NCI-H82 treated with DMSO at 0.1 percent for 48 hours (cell line): Measurements from ENCODE around the gene INTS15.

ENCODE experiments used
- DNase-seq: peaks from one replicate; lab custom pipeline; 2025; ENCODE audit not compliant: unreplicated experiment; lab: John Stamatoyannopoulos, UW

INTS15 gene

DNA sequence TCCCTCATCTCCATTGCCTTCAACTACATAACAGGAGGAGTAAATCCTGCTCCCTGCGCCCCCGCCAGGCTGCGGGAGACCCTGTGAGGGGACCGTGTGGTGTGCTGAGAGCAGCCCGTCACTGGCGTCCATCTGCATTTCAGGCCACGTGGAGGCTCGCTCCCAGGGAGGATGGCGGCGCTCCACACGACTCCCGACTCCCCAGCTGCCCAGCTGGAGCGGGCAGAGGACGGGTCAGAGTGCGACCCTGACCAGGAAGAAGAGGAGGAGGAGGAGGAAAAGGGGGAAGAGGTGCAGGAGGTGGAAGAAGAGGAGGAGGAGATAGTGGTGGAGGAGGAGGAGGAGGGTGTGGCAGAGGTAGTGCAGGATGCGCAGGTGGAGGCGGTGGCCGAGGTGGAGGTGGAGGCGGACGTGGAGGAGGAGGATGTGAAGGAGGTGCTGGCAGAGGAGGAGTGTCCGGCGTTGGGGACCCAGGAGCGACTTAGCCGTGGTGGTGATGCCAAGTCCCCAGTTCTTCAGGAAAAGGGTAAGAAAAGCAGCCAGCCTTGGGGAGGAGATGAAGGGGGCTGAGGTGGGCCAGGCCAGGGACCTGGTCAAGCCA is 52.5 kb downstream of the INTS15 start:
- no peak for DNase-seq

DNA sequence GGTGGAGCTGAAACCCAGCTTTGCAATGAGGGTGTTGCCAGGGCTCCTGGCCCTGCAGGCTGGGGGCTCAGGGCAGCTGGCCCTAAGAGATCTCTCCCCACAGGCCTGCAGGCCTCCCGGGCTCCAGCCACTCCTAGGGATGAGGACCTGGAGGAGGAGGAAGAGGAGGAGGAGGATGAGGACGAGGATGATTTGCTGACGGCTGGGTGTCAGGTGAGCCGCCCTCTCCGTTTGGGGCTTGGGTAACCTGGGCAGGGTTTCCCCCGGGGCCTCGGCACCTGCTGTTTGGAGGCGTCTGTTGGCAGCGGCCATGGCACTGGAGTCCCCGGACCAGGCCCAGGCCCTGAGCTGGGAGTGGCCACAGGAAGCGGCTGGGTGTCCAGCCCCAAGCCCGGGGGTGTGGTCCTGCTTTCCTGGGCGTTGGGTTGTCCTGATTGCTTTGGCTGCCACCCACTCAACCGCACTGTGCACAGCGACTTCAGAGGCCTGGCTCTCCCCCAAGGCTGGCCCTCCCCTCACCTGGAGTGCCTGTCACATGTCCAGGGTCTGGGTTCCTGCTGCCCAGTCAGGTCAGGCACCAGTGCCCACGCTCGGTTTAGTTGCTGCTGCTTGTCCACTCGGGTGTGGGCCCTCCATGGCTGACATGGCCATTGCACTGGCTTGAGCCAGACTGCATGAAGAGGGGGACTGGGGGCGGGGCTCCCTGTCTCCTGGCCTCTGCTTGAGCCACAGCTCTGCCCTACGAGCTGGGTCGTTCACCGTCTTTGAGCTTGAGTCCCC is 53.2 kb downstream of the INTS15 start:
- DNase-seq = no peak

DNA sequence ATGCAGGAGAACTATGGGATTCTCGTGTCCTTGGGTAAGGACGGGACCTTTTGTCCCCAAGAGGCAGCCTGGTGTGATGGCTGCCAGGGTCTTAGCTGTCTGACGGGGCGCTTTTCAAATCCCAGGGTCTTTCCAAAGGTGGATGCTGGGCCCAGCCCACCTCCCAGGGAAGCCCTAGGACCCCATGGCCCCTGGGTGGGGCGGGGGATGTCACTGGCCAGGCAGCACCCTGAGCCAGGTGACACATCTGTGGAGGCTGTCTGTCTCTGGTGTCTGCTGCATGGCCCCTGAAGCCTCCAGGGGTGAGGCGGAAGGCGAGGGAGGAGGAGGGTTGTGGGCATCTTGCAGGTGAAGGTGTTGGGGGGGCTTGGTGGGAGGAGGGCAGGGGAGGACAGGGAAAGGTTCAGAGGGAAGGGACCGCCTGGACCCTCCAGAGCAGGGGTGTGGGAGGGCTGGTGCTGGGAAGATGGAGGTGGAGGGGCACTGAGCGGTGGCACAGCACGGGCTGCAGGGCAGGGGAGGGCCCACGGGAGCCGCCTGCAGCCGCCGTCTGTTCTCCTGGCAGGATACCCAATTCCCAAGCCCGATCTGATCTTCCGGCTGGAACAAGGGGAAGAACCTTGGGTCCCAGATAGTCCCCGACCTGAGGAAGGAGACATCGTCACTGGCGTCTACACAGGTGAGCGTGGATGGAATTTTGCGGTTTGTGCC is 54.2 kb downstream of the INTS15 start:
- DNase-seq = no peak

DNA sequence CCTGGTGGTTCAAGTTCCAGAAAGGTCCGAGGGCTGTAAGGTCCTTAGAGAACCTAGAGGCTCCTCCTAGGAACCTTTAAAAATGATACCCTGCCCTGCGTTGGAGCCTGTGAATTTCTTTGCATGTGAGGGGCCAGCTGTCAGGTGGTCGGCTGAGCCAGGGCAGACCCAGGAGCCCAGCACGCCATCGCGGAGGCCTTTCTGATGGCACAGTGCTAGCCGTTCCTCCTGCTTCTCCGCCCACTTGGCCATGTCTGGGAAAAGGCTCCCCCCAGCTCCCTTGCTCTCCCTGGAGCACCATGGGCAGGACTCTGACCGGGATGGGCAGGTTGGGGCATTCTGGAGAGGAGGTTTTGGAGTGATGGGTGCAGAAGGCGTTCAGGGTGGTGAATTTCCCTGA is 54.9 kb downstream of the INTS15 start:
- no peak for DNase-seq

DNA sequence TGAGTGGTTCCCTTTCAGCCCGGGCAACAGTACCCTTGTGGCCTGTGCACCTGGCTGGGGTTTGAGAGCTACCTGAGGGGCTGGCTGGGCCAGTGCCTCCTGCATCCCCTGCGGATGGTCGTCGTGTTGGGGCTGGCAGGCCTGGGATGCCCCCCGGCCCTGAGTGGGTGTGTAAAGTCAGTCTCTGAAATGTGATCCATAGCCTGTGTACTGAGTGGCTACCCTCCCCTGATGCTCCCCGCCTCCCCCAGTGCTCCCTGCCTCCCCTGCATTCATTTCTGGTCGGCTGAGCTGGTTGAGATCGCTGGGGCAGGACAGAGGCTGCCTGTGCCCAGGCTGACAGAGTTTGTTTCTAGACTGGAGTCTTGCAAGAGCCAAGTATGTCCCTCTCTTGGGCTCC is 56.6 kb downstream of the INTS15 start:
- DNase-seq = no peak

GRCh38 chr7:6647080-6647479 is 57.3 kb downstream of the INTS15 start:
- DNase-seq = no peak

DNA sequence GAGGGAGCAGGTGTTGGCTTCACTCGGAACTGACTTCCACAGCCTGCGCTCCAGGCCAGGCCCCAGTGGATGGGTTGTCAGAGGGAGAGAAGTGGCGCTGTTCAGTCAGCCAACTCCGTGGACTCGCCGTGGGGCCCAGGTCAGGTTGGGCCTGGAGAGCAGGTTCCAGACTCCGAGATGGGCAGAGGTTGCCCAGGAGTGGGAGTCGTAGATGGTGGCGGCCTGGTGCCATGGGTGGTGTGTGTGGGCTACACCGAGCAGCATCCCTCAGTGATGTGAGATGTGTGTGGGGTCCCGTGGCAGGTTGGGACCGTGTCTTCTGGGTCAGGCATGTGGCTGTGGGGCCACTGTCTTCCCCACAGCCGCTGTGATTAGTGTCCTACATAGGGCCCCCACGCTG is 57.7 kb downstream of the INTS15 start:
- DNase-seq = no peak

DNA sequence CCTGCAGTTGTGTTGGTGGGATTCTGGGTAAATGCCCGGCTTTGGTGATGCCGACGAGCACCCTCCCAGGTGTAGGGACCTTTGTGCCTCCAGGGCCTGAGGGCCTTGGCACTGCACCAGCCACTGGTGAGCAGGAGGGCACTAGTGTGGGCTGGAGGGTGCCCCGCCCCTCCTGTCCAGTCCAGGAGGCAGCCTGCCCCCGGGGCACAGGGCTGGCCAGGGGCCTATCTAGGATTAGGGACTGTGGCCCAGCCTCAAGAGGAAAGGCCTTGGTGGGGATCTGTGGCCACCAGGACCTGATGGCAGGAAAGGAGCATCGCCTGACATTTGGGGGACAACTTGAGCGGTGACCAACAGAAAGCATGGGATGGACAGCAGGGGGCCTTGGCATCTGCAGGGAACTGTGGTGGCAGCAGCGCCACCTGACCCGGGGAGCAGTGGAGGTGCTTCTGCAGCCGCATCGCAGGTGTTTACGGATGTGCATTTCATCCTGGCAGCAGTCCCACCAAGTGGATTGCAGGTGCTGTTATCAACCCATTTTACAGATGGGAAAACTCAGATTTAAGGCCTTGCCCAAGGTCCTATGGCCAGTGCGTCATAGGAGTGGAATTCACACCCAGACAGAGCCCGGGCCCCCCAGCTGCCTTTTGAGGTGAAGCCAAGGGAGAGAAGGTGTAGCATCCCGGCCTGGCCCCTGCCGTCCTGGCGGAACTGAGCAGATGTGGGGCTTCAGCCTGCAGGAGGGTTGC is 58.4 kb downstream of the INTS15 start:
- no peak for DNase-seq

DNA sequence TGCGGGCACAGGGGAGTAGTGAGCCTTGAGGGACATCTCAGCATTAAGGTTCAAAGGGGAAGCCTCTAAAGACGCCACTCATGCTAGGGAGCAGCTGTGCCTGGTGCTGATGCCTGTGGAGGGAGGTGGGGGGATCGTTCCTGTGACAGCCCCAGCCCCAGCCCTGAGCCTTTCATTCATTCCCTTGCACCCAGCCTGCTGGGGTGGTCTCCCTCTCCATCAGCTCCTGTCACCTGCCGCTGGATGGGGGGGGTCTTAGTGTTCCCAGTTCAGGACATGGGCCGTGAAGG is 58.9 kb downstream of the INTS15 start:
- DNase-seq = no peak

- no peak for DNase-seq
Measured at GRCh38 chr7:6649241-6649961, 59.6 kb downstream of the INTS15 start.

DNA sequence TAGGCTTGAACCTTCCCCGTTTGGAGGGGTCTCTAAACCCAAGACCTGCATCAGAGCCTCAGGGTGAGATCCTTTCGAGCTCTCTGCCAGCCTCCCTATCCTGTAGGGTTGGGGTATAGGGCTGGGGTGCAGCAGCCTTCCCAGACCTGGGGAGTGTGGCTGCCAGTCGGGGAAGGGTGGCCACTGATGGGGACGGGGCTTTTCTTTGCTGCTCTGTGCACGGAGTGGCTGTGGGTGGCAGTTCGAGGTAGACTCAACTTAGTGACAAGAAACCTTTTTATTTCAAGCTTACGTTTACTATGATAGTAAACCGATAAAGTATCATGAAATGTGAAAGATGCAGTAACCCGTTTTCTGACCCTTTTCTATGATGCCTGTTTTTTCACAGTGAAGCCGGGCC is 60.3 kb downstream of the INTS15 start:
- DNase-seq = no peak

- DNase-seq = no peak
Measured at GRCh38 chr7:6650521-6651011, 60.7 kb downstream of the INTS15 start.

DNA sequence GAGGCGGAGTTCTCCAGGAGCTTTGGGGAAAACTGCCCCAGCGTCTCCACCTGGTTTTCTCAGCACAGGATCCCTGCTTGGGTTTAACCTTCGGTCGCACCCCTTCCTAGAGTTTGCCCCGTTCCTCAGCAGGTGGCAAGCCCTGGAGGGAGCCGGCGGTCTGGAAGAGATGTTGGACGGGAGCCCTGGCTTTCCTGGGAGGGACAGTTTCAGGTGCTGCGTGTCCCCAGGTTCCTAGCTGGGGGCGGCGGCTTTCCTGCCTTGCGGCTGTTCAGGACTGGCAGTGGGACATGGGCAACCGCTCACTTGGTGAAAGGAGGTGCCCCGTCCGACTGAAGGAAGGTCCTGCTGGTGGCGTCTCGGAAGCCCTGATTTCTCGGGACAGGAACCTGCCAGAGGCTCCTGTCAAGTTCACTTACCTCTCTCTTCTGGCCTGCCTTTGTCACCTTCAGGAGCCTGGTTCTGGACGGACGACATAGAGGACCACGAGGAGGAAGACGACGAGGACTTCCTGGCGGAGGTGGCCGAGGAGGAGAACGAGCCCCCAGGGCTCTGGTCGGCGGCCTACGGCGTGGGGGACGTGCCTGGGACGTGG is 62.1 kb downstream of the INTS15 start:
- DNase-seq = no peak

- DNase-seq = no peak
Measured at GRCh38 chr7:6652446-6653011, 62.7 kb downstream of the INTS15 start.

DNA sequence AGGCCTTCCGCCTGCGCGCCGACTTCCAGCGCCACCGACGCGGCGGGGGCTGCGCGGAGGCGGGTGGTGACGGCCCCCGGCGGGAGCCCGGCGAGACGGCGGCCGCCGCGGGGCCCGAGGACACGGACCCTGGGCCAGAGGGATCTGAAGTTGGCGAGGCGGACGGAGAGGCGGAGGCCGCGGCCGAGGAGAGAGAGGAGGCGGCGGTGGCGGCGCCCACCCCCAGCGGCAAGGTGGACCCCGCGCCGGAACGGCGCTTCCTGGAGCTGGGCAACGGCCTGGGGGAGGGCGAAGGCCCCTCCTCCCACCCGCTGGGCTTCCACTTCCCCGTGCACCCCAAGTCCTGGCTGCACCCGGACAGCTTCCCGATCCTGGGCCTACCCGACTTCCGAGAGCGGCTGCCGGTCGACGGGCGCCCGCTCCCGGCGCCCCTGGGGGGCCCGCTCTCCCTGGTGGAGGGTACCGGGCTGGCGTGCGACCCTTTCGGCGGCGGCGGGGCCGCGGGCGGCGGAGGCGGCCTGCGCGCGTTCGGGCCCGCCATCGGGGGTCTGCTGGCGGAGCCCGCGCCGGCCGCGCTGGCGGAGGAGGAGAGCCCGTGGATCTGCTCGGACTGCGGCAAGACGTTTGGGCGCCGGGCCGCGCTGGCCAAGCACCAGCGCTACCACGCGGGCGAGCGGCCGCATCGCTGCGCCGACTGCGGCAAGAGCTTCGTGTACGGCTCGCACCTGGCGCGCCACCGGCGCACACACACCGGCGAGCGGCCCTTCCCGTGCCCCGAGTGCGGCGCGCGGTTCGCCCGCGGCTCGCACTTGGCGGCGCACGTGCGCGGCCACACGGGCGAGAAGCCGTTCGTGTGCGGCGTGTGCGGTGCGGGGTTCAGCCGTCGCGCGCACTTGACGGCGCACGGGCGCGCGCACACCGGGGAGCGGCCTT is 63.5 kb downstream of the INTS15 start:
- no peak for DNase-seq

DNA sequence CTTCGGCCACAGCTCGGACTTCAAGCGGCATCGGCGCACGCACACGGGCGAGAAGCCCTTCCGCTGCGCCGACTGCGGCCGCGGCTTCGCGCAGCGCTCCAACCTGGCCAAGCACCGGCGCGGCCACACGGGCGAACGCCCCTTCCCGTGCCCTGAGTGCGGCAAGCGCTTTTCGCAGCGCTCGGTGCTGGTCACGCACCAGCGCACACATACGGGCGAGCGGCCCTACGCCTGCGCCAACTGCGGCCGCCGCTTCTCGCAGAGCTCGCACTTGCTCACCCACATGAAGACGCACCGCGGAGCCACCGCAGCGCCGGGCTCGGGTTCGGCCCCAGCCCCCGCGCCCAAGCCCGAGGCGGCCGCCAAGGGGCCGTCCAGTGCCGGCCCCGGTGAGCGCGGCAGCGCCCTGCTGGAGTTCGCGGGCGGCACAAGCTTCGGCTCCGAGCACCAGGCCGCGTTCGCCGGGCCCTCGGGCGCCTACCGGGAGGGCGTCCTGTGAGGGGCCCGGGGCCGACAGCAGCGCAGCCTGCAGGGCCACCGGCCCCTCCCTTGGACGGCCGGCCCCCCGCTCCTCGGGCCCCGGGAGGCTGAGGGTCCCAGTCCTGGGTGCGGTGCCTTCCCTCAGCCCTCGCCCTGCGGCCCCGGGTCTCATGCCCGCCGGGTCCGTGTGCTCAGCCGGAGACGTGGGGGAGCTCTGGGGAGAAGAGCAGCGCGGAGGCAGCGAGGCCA is 64.5 kb downstream of the INTS15 start:
- DNase-seq = no peak

GRCh38 chr7:6654842-6655610 is 65.2 kb downstream of the INTS15 start:
- no peak for DNase-seq
